Mucosa of stomach (tissue), 1 donor: ENCODE measurements around the gene MIOX.

Experiments
- H3K27me3 ChIP-seq: one replicate; pipeline ENCODE4 v1.7.0; 2013; ENCODE audit warnings: mild to moderate bottlenecking, low read length; ENCODE audit not compliant: control insufficient read depth, insufficient read depth
- H3K36me3 ChIP-seq: one replicate; pipeline ENCODE4 v1.7.0; 2013; ENCODE audit warnings: low read length; ENCODE audit not compliant: control insufficient read depth, insufficient read depth
- H3K4me1 ChIP-seq: one replicate; pipeline ENCODE4 v1.7.0; 2013; ENCODE audit warnings: mild to moderate bottlenecking, low read length; ENCODE audit not compliant: control insufficient read depth, insufficient read depth
- H3K4me3 ChIP-seq: one replicate; pipeline ENCODE4 v1.7.0; 2013; ENCODE audit warnings: low read length
- H3K9ac ChIP-seq: one replicate; pipeline ENCODE4 v1.7.0; 2013; ENCODE audit warnings: mild to moderate bottlenecking, low read length, moderate library complexity
- H3K9me3 ChIP-seq: one replicate; pipeline ENCODE4 v1.7.0; 2013; ENCODE audit warnings: mild to moderate bottlenecking, low read length, moderate library complexity; ENCODE audit not compliant: control insufficient read depth
- donor health status: Pancreatic carcinoma.

MIOX gene

DNA sequence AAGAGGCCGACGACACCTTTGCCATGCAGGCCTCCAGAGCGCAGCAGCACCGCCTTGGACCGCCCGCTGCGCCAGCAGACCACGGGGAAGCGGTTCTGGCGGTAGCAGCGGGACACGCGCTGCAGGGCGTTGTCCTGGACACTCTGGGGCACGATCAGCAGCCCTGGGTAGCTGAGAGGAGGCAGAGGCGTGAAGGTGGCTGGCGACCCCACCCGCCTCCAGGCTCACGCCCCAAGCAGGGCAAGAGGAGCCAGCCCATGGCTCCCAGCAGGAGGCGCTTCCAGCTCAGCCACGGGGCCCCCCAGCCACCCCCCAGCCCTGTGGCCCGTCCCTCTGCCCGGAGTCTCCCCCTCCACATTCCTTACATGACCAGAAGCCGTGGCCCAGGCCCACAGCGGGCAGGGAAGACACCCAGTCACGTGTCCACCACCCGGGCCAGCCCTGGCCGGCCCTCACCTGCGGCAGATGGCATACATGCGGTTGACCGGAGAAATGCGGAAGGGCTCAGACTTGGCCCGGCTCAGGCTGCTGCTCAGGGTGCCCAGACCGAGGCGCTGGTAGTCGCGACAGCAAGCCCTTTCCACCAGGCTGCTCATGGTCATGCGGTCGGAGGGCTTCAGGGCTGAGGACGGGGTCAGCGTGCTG, 27.0 kb upstream of the MIOX start:
- H3K9ac ChIP-seq = no peak overlapping the region
- H3K27me3 ChIP-seq = no peaks in the 10 kb centered on the region
- H3K36me3 ChIP-seq = peaks cover 40% of the 10 kb centered on the region
- no peaks in the 10 kb centered on the region for H3K9me3 ChIP-seq
- no peak overlapping the region for H3K4me3 ChIP-seq
- H3K4me1 ChIP-seq = peaks cover 9% of the 10 kb centered on the region

DNA sequence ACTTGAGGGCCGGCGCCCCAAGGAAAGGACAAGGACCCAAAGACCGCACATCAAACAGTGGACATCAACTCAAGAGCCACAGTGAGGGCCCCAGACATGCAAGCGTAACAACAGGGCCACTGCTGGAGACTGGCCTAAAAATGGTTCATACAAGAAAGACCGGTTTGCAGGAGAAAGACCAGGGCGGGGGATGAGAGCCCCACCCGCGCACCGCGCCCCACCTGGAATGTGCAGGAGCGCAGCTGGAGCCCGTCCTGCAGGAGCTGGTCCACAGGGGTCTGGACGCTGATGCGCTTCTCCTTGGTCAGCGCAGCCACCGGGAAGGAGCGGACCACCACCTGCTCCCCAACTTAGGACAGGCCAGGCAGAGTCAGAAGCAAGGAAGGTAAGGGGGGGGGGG, 25.7 kb upstream of the MIOX start:
- Histone ChIP-seq H3K9me3 (no peaks in the 10 kb centered on the region), H3K36me3 (peaks cover 36% of the 10 kb centered on the region), H3K4me1 (peaks cover 9% of the 10 kb centered on the region), H3K4me3 (no peak overlapping the region), H3K9ac (no peak overlapping the region), H3K27me3 (no peaks in the 10 kb centered on the region)

DNA sequence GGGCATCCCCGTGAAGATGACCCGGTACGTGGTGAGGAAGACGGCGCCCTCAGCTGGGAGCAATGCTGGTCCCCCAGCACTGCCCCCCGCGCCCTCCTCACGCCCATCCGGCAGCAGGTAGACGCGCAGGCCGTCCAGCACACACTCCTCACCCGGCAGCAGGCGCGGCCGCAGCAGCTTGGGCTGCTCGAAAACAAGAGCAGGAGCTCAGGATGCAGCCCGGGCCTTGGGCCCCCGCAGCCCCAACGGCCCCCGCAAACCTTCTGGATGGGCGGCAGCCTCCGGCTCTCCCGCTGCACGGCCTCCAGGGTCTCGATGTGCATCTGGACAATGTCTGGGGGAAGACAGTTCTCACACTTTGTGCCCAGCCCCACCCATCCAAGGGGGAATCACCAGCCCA, 25.1 kb upstream of the MIOX start:
- Histone ChIP-seq H3K4me3 (no peak overlapping the region), H3K36me3 (peaks cover 36% of the 10 kb centered on the region), H3K4me1 (peaks cover 9% of the 10 kb centered on the region), H3K9me3 (no peaks in the 10 kb centered on the region), H3K9ac (no peak overlapping the region), H3K27me3 (no peaks in the 10 kb centered on the region)

DNA sequence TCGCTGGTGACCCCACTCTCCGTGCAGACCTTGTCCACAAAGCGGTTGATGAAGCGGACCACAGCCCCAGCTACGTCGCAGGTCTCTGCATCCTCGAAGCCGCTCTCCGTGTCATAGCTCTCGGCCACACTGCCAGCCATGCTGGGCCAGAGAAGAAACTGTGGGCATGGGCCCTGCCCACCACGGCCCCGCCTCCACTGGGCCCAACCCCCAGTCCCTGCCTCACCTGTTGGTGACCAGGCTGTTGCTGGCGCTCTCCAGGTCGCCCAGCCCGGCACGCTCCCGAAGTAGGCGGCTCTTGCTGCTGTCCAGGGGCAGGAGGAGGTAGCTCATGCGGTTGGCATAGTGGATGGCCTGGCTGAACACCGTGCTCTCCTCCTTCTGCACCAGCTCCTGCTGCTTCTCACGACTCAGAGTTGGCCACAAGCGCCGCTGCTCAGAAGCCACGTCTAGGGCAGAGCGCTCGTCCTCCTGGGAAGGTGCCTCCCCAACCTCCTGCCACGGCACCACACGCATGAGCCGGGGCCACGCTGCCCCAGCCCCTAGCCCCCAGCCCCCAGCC, 24.6 kb upstream of the MIOX start:
- no peak overlapping the region for H3K4me3 ChIP-seq
- H3K36me3 ChIP-seq = peaks cover 39% of the 10 kb centered on the region
- H3K4me1 ChIP-seq = peaks cover 9% of the 10 kb centered on the region
- H3K9ac ChIP-seq = no peak overlapping the region
- no peaks in the 10 kb centered on the region for H3K9me3 ChIP-seq
- H3K27me3 ChIP-seq = no peaks in the 10 kb centered on the region

DNA sequence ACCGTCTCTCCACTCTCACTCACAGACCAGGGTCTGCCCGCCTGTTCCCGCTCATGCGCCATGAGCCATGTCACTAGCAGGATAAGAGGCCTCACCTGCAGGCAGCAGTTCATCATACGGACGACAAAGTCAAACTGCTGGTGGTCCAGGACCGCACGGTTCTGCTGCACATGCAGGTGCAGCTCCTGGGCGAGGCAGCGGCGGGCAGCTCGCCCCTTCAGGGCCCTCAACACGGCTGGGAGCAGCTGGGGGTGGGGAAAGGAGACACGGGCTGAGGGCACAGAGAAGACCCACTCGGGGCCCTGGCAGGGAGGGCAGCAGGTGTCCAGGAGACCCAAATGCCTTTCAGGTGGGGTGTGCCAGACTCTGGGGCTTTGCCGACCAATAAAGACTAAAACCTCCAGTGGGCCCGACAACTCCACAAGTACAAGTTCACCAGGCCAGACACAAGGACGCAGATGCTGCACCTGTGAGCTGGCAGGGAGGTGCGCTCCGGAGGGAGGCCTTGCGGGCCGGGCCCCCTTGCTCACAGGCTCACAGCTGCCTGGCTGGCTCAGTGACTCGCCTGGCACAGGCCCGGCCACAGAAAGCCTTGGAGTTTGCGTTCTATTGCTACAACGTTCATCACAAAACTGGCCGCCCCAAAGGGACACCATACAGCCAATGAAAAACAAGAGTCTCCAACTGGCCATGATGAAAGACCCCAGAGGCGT, 23.3 kb upstream of the MIOX start:
- H3K9me3 ChIP-seq = no peaks in the 10 kb centered on the region

DNA sequence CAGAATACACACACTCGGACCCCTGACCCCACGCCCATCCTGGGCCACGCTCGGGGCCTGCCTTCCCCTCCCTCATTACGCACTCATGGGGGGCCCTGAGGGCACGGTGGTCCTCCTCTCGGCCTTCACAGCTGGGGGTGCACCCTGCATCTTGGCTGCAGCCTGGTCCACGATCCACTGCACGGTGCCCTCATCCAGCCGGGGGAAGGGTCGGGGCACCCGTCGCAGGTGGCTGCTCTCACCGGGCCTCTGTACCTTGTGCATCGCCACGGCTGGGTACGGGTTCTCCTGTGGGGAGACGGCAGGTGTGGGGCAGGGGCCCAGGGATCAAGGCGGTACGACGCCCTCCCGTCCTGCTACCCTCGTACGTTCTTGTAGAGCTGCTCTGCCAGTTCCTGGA, 22.2 kb upstream of the MIOX start:
- Histone ChIP-seq H3K4me1 (peaks cover 16% of the 10 kb centered on the region), H3K27me3 (no peaks in the 10 kb centered on the region), H3K9me3 (no peaks in the 10 kb centered on the region), H3K36me3 (peaks cover 34% of the 10 kb centered on the region), H3K4me3 (no peak overlapping the region), H3K9ac (no peak overlapping the region)

More for the DNA sequence above, 23.3 kb upstream of the MIOX start:
- peaks cover 9% of the 10 kb centered on the region for H3K4me1 ChIP-seq
- H3K4me3 ChIP-seq = no peak overlapping the region
- no peaks in the 10 kb centered on the region for H3K27me3 ChIP-seq
- peaks cover 34% of the 10 kb centered on the region for H3K36me3 ChIP-seq
- no peak overlapping the region for H3K9ac ChIP-seq

DNA sequence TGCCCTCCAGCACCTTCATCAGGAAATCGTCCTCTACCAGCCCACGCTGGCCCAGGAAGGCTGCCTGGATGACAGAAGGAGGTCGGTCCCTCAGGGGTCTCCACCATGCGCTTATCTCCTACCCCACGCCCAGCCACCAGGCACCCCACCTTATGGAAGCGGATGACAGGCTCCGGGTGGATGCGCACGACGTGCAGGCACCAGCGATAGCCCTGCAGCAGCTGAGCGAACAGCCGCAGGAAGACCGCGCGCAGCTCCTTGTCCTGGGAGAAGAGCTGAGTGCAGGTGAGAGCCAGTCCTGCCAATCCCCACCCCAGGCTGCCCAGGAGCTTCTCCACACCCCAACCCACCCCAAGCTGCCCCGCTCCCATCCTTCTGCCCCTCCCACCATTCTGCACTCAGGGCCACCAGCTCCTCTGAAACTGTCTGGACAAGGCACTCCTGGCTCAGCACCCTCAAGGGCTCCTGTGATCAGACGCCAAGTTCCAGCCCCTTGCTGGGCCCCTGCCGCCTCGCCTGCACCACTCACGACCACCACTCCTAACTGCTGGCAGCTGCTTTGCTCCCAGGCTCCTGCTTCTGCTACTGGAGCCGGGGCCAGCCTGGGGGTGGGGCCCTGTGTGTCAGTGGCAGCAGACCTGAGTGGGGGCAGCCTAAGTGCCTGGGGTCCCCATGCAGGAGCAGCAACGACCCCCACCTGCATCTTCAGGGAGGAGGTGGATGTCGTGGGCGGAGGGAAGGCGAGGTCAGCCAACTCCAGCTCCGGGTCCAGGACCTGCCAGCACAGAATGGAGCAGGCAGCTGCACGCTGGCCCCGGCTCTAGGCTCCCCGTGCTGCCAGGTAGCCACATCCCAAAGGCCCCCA, 21.4 kb upstream of the MIOX start:
- H3K9ac ChIP-seq = no peak overlapping the region
- no peaks in the 10 kb centered on the region for H3K9me3 ChIP-seq
- H3K36me3 ChIP-seq = peaks cover 29% of the 10 kb centered on the region
- no peak overlapping the region for H3K4me3 ChIP-seq
- H3K4me1 ChIP-seq = peaks cover 24% of the 10 kb centered on the region
- H3K27me3 ChIP-seq = no peaks in the 10 kb centered on the region

DNA sequence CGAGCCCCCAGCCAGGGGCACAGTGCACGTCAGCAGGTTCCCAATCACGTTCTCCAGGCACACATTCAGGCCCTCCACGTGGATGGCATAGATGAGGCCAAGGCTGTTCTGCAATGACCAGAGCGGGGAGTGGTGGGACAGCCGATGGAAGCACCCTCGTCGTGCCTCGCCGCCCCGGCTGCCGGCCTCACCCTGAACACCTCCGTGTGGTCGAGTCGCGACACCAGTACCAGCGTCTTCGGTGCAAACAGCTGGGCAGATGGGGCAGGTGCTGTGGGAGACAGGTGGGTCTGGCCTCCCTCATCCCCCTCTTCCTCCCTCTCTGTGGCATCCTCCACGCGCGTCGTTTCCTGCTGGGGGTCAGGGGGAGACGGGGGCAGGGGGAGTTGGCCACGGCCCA, 19.3 kb upstream of the MIOX start:
- Histone ChIP-seq H3K4me3 (no peak overlapping the region), H3K36me3 (peaks cover 14% of the 10 kb centered on the region)

DNA sequence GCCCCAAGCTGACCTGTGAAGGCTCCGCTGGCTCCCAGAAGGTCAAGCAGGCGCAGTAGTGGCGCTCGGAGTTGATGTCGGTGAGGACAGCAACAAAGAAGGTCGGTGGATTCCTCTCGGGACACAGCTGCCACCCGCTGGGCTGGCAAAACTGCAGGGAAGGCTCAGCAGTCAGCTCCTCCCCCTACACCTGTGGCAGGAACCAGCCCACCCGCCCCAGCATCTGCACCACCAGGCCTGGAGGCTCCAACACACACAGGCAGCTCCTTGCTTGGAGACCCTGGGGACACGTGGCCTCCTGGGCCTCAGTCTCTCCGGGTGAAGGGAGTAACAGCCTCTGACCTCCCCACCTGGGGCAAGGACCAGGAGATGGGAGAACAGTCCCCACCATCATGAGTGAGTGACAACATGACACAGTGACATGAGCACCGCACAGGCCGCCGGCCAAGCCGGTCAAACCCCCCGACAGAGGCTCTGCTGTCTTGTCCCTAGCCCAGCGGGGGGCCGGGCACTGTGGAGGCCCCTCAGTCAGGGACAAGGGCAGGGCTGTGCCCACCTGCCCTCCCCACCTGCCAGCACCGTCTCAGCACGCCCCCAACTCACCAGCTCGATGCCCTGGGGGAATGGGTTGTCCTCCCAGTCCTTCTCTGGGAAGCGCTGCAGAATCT, 18.8 kb upstream of the MIOX start:
- Histone ChIP-seq H3K36me3 (peaks cover 10% of the 10 kb centered on the region), H3K9ac (no peak overlapping the region), H3K27me3 (no peaks in the 10 kb centered on the region), H3K4me3 (no peak overlapping the region), H3K4me1 (peaks cover 42% of the 10 kb centered on the region), H3K9me3 (no peaks in the 10 kb centered on the region)

More for the DNA sequence above, 19.3 kb upstream of the MIOX start:
- Histone ChIP-seq H3K27me3 (no peaks in the 10 kb centered on the region), H3K9me3 (no peaks in the 10 kb centered on the region), H3K9ac (no peak overlapping the region), H3K4me1 (peaks cover 36% of the 10 kb centered on the region)

DNA sequence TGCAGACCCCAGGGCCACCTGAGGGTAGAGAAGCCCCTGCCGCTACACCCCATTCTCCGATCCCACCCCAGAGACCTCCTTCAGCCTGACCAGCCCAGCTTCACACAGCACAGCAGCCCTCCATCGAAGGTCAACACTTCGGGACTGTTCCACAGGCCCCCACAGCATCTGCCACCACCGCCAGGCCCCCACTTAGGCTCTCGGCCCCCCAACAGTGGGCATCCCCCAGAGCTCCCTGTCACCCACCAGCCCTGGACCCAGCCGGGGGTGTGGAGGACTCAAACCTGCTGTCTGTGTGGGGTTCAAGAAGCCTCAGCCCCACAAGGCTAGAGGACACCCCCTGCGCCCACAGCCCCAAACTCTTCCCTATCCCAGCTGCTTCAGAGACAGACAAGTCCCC, 18.0 kb upstream of the MIOX start:
- Histone ChIP-seq H3K9me3 (no peaks in the 10 kb centered on the region), H3K27me3 (no peaks in the 10 kb centered on the region), H3K4me1 (peaks cover 49% of the 10 kb centered on the region), H3K4me3 (no peak overlapping the region), H3K9ac (peak overlapping the region; percentile 31), H3K36me3 (peaks cover 8% of the 10 kb centered on the region)

DNA sequence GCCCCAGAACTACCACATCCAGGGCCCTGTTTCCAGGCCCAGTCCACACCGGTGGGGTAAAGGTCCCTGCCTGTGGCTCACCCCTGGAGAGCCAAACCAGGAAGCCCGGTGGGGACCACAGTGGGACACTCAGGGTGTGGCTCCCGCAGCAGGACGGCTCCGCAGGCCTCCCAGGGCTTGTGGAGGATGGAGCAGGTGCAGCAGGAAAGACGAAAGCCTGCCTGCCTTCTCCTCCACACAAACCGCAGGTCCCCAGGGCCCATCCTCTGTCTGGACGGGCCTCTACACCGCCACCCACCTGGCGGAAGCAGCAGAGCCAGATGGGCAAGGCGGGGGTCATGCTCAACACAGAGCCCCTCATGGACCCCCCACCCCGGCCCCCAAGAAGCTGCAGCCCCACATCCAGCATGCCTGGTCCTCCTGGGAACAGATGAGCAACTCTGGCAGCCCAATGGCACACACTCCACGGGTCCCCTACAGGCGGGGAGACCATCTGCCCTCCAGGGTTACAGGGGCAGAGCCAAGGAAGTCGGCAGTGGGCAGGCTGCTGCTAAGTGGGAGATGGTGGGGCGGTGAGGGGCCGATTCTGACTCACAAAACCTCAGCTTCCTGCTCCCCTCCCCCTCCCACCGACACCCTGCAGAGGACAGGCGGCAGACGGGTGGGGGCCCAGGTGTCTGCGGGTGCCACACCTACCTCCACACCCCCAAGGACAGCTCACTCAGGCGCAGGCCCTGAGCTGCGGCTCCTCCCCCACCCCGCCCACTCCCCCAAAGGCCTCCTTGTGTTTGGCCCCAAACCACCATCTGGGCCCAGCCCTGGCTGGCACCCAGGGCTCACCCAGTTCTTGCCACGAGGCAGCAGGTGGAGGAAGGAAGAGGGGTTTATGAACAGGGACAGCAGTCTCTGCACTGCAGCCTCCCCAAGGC, 17.0 kb upstream of the MIOX start:
- H3K36me3 ChIP-seq = peaks cover 8% of the 10 kb centered on the region
- H3K4me3 ChIP-seq = no peak overlapping the region
- peaks cover 53% of the 10 kb centered on the region for H3K4me1 ChIP-seq
- no peaks in the 10 kb centered on the region for H3K9me3 ChIP-seq
- H3K9ac ChIP-seq = peak overlapping the region; percentile 59
- no peaks in the 10 kb centered on the region for H3K27me3 ChIP-seq
